H1 (cell line): Measurements from ENCODE around the gene MAST2. TPM values are rescaled to one million over a fixed set of nuclear protein-coding genes. Genes with fewer than 3 reads are reported as not detected.

ENCODE experiments used
- FOSL1 ChIP-seq: IDR thresholded peaks from 2 replicates; pipeline ENCODE4 v1.6.1; 2011; ENCODE audit warnings: mild to moderate bottlenecking, low read depth, low read length, moderate library complexity; ENCODE audit not compliant: insufficient read depth
- SUZ12 ChIP-seq: fragments of 200-600 bp; sonication (generic); IDR thresholded peaks from 2 replicates; pipeline ENCODE4 v1.6.1; 2012; ENCODE audit warnings: mild to moderate bottlenecking, inconsistent platforms, low read length, moderate library complexity, mixed read lengths
- polyA plus RNA-seq, 7 experiments: library from polyadenylated mRNA; depleted of rRNA in 3 of 7; stranded (reverse) in 5 of 7; unstranded in 2 of 7; fragments of >200 nt in 5 of 7; fragments of 200-250 nt in 2 of 7; gene quantifications; 1 replicate in 5 of 7; 2 replicates in 1 of 7; 4 replicates in 1 of 7; pipeline versions ENCODE4 v1.2.1 to v1.2.3, GENCODE V29; 2011 to 2013; ENCODE audit warnings: missing spikeins in 2 of 7, mixed read lengths in 2 of 7
- total RNA-seq: library from RNA; stranded (reverse); fragmentation: NEBNext Ultra II Directional; extraction: Animal tissue kit (Norgen Biotek cat#: 25700); gene quantifications from 2 replicates; pipeline ENCODE4 v1.2.1, GENCODE V29; 2021
- TF ChIP-seq, protein P1 (sequence below): fragments of 300-600 bp; sonication (generic); IDR thresholded peaks from 2 replicates; pipeline ENCODE4 v1.7.1; 2012; ENCODE audit warnings: low read length, moderate library complexity, mild to moderate bottlenecking, inconsistent platforms; ENCODE audit not compliant: insufficient replicate concordance

The MAST2 gene
- total and polyA plus RNA-seq, 2 of the 8 experiments (the other 6 are each of a cell fraction or from before 2014, with no cell fraction given): 20.5 to 35.4 TPM

DNA sequence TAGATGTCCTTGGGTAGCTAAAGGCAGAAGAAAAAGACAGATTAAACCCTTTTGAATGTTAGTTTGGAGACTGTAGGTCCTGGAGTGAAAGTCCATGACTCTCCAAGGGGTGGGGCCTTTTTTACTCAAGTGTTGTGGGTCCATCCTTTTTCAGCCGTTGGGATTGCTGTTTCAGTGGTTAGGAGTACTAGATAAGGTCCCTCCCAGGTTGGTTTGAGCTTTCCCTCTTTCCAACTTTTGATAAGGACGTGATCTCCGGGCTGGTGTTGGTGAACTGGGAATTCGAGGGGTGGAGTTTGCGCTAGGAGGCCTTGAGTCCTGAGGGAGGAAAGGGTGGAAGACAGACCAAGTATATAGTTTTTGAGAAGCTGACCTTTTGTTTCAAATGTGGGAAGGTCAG is 47.7 kb upstream of the MAST2 start (continued):
- TF ChIP-seq, protein P1, sequence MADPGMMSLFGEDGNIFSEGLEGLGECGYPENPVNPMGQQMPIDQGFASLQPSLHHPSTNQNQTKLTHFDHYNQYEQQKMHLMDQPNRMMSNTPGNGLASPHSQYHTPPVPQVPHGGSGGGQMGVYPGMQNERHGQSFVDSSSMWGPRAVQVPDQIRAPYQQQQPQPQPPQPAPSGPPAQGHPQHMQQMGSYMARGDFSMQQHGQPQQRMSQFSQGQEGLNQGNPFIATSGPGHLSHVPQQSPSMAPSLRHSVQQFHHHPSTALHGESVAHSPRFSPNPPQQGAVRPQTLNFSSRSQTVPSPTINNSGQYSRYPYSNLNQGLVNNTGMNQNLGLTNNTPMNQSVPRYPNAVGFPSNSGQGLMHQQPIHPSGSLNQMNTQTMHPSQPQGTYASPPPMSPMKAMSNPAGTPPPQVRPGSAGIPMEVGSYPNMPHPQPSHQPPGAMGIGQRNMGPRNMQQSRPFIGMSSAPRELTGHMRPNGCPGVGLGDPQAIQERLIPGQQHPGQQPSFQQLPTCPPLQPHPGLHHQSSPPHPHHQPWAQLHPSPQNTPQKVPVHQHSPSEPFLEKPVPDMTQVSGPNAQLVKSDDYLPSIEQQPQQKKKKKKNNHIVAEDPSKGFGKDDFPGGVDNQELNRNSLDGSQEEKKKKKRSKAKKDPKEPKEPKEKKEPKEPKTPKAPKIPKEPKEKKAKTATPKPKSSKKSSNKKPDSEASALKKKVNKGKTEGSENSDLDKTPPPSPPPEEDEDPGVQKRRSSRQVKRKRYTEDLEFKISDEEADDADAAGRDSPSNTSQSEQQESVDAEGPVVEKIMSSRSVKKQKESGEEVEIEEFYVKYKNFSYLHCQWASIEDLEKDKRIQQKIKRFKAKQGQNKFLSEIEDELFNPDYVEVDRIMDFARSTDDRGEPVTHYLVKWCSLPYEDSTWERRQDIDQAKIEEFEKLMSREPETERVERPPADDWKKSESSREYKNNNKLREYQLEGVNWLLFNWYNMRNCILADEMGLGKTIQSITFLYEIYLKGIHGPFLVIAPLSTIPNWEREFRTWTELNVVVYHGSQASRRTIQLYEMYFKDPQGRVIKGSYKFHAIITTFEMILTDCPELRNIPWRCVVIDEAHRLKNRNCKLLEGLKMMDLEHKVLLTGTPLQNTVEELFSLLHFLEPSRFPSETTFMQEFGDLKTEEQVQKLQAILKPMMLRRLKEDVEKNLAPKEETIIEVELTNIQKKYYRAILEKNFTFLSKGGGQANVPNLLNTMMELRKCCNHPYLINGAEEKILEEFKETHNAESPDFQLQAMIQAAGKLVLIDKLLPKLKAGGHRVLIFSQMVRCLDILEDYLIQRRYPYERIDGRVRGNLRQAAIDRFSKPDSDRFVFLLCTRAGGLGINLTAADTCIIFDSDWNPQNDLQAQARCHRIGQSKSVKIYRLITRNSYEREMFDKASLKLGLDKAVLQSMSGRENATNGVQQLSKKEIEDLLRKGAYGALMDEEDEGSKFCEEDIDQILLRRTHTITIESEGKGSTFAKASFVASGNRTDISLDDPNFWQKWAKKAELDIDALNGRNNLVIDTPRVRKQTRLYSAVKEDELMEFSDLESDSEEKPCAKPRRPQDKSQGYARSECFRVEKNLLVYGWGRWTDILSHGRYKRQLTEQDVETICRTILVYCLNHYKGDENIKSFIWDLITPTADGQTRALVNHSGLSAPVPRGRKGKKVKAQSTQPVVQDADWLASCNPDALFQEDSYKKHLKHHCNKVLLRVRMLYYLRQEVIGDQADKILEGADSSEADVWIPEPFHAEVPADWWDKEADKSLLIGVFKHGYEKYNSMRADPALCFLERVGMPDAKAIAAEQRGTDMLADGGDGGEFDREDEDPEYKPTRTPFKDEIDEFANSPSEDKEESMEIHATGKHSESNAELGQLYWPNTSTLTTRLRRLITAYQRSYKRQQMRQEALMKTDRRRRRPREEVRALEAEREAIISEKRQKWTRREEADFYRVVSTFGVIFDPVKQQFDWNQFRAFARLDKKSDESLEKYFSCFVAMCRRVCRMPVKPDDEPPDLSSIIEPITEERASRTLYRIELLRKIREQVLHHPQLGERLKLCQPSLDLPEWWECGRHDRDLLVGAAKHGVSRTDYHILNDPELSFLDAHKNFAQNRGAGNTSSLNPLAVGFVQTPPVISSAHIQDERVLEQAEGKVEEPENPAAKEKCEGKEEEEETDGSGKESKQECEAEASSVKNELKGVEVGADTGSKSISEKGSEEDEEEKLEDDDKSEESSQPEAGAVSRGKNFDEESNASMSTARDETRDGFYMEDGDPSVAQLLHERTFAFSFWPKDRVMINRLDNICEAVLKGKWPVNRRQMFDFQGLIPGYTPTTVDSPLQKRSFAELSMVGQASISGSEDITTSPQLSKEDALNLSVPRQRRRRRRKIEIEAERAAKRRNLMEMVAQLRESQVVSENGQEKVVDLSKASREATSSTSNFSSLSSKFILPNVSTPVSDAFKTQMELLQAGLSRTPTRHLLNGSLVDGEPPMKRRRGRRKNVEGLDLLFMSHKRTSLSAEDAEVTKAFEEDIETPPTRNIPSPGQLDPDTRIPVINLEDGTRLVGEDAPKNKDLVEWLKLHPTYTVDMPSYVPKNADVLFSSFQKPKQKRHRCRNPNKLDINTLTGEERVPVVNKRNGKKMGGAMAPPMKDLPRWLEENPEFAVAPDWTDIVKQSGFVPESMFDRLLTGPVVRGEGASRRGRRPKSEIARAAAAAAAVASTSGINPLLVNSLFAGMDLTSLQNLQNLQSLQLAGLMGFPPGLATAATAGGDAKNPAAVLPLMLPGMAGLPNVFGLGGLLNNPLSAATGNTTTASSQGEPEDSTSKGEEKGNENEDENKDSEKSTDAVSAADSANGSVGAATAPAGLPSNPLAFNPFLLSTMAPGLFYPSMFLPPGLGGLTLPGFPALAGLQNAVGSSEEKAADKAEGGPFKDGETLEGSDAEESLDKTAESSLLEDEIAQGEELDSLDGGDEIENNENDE: no peak
- TF ChIP-seq FOSL1: no peak
- no peak for TF ChIP-seq SUZ12
